Loucy (cell line): Measurements from ENCODE around the gene ELAPOR1.
A peak's percentile ranks its signal among the peaks of the same experiment; 100 is the strongest.

Experiments
- H2AFZ ChIP-seq: fragments of 200-600 bp; sonication (generic); 2 replicates; pipeline ENCODE4 v1.6.0; 2016; ENCODE audit warnings: antibody characterized with exemption, mild to moderate bottlenecking, low read length, moderate library complexity
- H3F3A ChIP-seq: fragments of 200-600 bp; 2 replicates; pipeline ENCODE4 v1.6.0; 2016; ENCODE audit warnings: antibody characterized with exemption, low read depth, mild to moderate bottlenecking
- H3K27me3 ChIP-seq: fragments of 200-600 bp; sonication (generic); 2 replicates; pipeline ENCODE4 v1.6.1; 2014; ENCODE audit warnings: low read length, mild to moderate bottlenecking; ENCODE audit not compliant: insufficient read depth, poor library complexity, severe bottlenecking
- H3K36me3 ChIP-seq: fragments of 200-600 bp; sonication (generic); 2 replicates; pipeline ENCODE4 v1.6.1; 2016; ENCODE audit warnings: low read length; ENCODE audit not compliant: insufficient read depth
- H3K4me1 ChIP-seq: fragments of 200-600 bp; sonication (generic); 2 replicates; pipeline ENCODE4 v1.5.1; 2014; ENCODE audit warnings: low read length, mild to moderate bottlenecking; ENCODE audit not compliant: insufficient read depth, poor library complexity, severe bottlenecking
- H3K4me2 ChIP-seq: fragments of 200-600 bp; sonication (generic); 2 replicates; pipeline ENCODE4 v1.6.0; 2014; ENCODE audit warnings: antibody characterized with exemption, low read length, low read depth, mild to moderate bottlenecking; ENCODE audit not compliant: poor library complexity, severe bottlenecking
- H3K4me3 ChIP-seq: fragments of 200-600 bp; sonication (generic); 2 replicates; pipeline ENCODE4 v1.5.1; 2014; ENCODE audit warnings: low read length, mild to moderate bottlenecking, mixed read lengths; ENCODE audit not compliant: poor library complexity, severe bottlenecking
- H3K79me2 ChIP-seq: fragments of 200-600 bp; sonication (generic); 2 replicates; pipeline ENCODE4 v1.6.1; 2014; ENCODE audit warnings: low read length; ENCODE audit not compliant: insufficient read depth
- H3K9ac ChIP-seq: fragments of 200-600 bp; sonication (generic); 2 replicates; pipeline ENCODE4 v1.6.0; 2014; ENCODE audit warnings: mild to moderate bottlenecking, low read depth, low read length, moderate library complexity; ENCODE audit not compliant: poor library complexity, severe bottlenecking
- H3K9me2 ChIP-seq: fragments of 200-600 bp; sonication (generic); replicated peaks from 2 replicates; pipeline ENCODE4 v1.6.1; 2016; ENCODE audit warnings: low read depth, low read length, mixed read lengths
- H3K9me3 ChIP-seq: fragments of 200-600 bp; sonication (generic); 2 replicates; pipeline ENCODE4 v1.6.1; 2014; ENCODE audit warnings: mild to moderate bottlenecking, antibody characterized with exemption, low read length, low read depth; ENCODE audit not compliant: insufficient read depth
- H4K20me1 ChIP-seq: fragments of 200-600 bp; sonication (generic); 2 replicates; pipeline ENCODE4 v1.6.0; 2014; ENCODE audit warnings: antibody characterized with exemption, low read length, mild to moderate bottlenecking; ENCODE audit not compliant: insufficient read depth, poor library complexity, severe bottlenecking
- CTCF ChIP-seq: fragments of 200-600 bp; sonication (generic); conservative IDR thresholded peaks from 2 replicates; pipeline ENCODE4 v1.5.1; 2014; ENCODE audit warnings: mild to moderate bottlenecking, antibody characterized with exemption, low read length
- EZH2phosphoT487 ChIP-seq: fragments of 200-600 bp; IDR thresholded peaks from 2 replicates; pipeline ENCODE4 v1.6.1; 2018; ENCODE audit warnings: antibody characterized with exemption, mild to moderate bottlenecking, moderate library complexity, borderline replicate concordance

The ELAPOR1 gene

GRCh38 chr1:109094377-109094803 is 19.5 kb upstream of the ELAPOR1 start:
- peaks cover 23% of the 10 kb centered on the region for H3K4me1 ChIP-seq
- no peak overlapping the region for H3K4me3 ChIP-seq
- peaks cover 11% of the 10 kb centered on the region for H4K20me1 ChIP-seq
- no peaks in the 10 kb centered on the region for H3K9me2 ChIP-seq
- peaks cover 32% of the 10 kb centered on the region for H3K79me2 ChIP-seq
- H3K36me3 ChIP-seq: peaks cover 5% of the 10 kb centered on the region; the same call in 1 of the 2 replicates
- no peak for TF ChIP-seq EZH2phosphoT487
- TF ChIP-seq CTCF: no peak
- no peaks in the 10 kb centered on the region for H3F3A ChIP-seq
- H3K27me3 ChIP-seq: no peaks in the 10 kb centered on the region
- no peak overlapping the region for H3K9ac ChIP-seq
- no peaks in the 10 kb centered on the region for H3K9me3 ChIP-seq
- H2AFZ ChIP-seq: no peak overlapping the region
- H3K4me2 ChIP-seq: no peak overlapping the region

DNA sequence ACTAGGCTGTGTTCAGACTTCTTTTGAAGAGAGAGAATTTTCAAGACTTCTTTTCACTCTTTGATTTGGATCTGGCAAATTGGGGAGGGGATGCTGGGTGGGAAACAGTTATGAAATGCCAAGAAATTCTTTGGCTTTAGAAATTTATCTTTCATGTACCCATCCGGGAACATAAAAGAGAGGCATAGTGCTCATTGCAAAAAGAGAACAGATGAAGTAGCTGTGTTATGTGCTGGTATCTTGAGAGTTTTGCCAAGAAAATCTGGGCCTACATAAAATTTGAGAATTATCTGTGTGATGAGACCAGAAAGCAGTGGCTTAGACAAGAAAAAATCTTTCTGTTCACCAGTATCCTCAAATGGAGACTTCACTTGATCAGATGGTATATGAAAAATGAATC is 19.0 kb upstream of the ELAPOR1 start:
- Histone ChIP-seq H2AFZ (no peak overlapping the region), H3K4me3 (no peak overlapping the region), H3K27me3 (no peaks in the 10 kb centered on the region), H3K4me1 (peaks cover 26% of the 10 kb centered on the region), H3K9me2 (no peaks in the 10 kb centered on the region), H4K20me1 (peaks cover 11% of the 10 kb centered on the region), H3K9ac (no peak overlapping the region), H3F3A (no peaks in the 10 kb centered on the region), H3K36me3 (peaks cover 5% of the 10 kb centered on the region; the same call in 1 of the 2 replicates), H3K4me2 (no peak overlapping the region), H3K79me2 (peaks cover 32% of the 10 kb centered on the region), H3K9me3 (no peaks in the 10 kb centered on the region)
- TF ChIP-seq EZH2phosphoT487 (no peak), CTCF (no peak)

DNA sequence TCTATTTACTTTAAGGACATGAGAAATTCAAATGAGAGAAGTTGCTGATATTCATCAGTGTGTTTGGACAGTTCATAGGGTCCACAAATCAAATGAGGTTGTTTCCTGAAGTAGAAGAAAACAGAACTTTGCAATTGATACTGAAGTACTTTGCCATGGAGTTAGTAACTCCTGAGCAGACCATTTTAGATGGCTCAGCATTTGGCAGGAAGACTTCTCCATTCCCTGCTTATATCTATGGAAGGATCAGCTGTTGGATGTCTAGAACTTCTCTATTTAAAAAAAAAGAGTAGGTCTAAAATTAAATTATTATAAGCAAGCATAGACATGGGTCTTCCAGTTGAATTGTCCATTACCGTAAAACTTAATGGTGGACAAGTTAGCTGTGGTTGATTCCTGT is 18.3 kb upstream of the ELAPOR1 start:
- TF ChIP-seq CTCF: no peak
- no peak for TF ChIP-seq EZH2phosphoT487
- peak overlapping the region; percentile 24 for H3K4me2 ChIP-seq
- no peaks in the 10 kb centered on the region for H3F3A ChIP-seq
- peaks cover 21% of the 10 kb centered on the region for H3K4me1 ChIP-seq
- H2AFZ ChIP-seq: no peak overlapping the region
- H3K79me2 ChIP-seq: peaks cover 37% of the 10 kb centered on the region
- H3K9me2 ChIP-seq: no peaks in the 10 kb centered on the region
- H3K9me3 ChIP-seq: no peaks in the 10 kb centered on the region
- peaks cover 5% of the 10 kb centered on the region; the same call in 1 of the 2 replicates for H3K36me3 ChIP-seq
- no peak overlapping the region for H3K4me3 ChIP-seq
- peaks cover 12% of the 10 kb centered on the region for H4K20me1 ChIP-seq
- H3K9ac ChIP-seq: no peak overlapping the region
- no peaks in the 10 kb centered on the region for H3K27me3 ChIP-seq
